CD4-positive, CD25-positive, alpha-beta regulatory T cell (primary cell): Measurements from ENCODE around the gene TRAPPC3. TPM values are rescaled to one million over a fixed set of nuclear protein-coding genes. Genes with fewer than 3 reads are reported as not detected.

Experiments
- ATAC-seq, 2 donors: fragments of 150-1000 bp; cut with Tn5 transposase; one replicate each; pipeline ENCODE4 v1.10.0; 2021; ENCODE audit warnings: low read depth in 2 of 2, moderate number of reproducible peaks in 2 of 2, moderate library complexity in 1 of 2
- DNase-seq, 3 donors: peaks; one replicate each; pipeline versions ENCODE4 v3.0.0 to v3.0.0-alpha.2; 2012 to 2022; ENCODE audit warnings: mixed read lengths in 1 of 3
- H3K27ac ChIP-seq: one replicate; pipeline ENCODE4 v1.7.0; 2013; ENCODE audit warnings: mild to moderate bottlenecking, low read length; ENCODE audit not compliant: insufficient read depth, poor library complexity, severe bottlenecking
- H3K27me3 ChIP-seq: one replicate; pipeline ENCODE4 v1.7.0; 2013; ENCODE audit warnings: low read length; ENCODE audit not compliant: control insufficient read depth, insufficient read depth
- H3K36me3 ChIP-seq: one replicate; pipeline ENCODE4 v1.7.0; 2013; ENCODE audit warnings: mild to moderate bottlenecking, low read length, moderate library complexity; ENCODE audit not compliant: control insufficient read depth, insufficient read depth
- H3K4me1 ChIP-seq: 2 replicates; pipeline ENCODE4 v1.7.0; 2013; ENCODE audit warnings: mild to moderate bottlenecking, low read length; ENCODE audit not compliant: insufficient read depth, control insufficient read depth, poor library complexity, severe bottlenecking
- H3K4me3 ChIP-seq: one replicate; pipeline ENCODE4 v1.7.0; 2013; ENCODE audit warnings: low read depth, mild to moderate bottlenecking, low read length, moderate library complexity
- H3K9me3 ChIP-seq, 2 experiments: 1 replicate in 1 of 2; 2 replicates in 1 of 2; pipeline ENCODE4 v1.7.0; 2013; ENCODE audit warnings: low read length in 2 of 2, mild to moderate bottlenecking in 1 of 2, moderate library complexity in 1 of 2; ENCODE audit not compliant: control insufficient read depth in 2 of 2
- H3K27ac Mint-ChIP-seq, 3 donors: one replicate each; pipeline ENCODE4 v1.8.0; 2020 to 2022; ENCODE audit warnings: mild to moderate bottlenecking in 3 of 3, mixed read lengths in 3 of 3, moderate library complexity in 2 of 3
- H3K27me3 Mint-ChIP-seq: one replicate; pipeline ENCODE4 v1.8.0; 2022; ENCODE audit warnings: mild to moderate bottlenecking, mixed read lengths
- H3K36me3 Mint-ChIP-seq: one replicate; pipeline ENCODE4 v1.8.0; 2020; ENCODE audit warnings: mixed read lengths
- H3K4me1 Mint-ChIP-seq, 4 donors: one replicate each; pipeline ENCODE4 v1.8.0; 2020 to 2022; ENCODE audit warnings: mixed read lengths in 4 of 4, mild to moderate bottlenecking in 1 of 4
- H3K4me3 Mint-ChIP-seq, 4 donors: one replicate each; pipeline ENCODE4 v1.8.0; 2020 to 2022; ENCODE audit warnings: mild to moderate bottlenecking in 4 of 4, mixed read lengths in 4 of 4, moderate library complexity in 3 of 4
- H3K9me3 Mint-ChIP-seq, 7 donors: one replicate each; pipeline ENCODE4 v1.8.0; 2020 to 2022; ENCODE audit warnings: mixed read lengths in 7 of 7, mild to moderate bottlenecking in 3 of 7, moderate library complexity in 2 of 7
- polyA plus RNA-seq, 4 donors: library from polyadenylated mRNA; unstranded; fragments of 300-500 nt; fragmentation: Illumina TruSeq; gene quantifications; one replicate each; pipeline ENCODE4 v1.2.3, GENCODE V29; 2021
- total RNA-seq: library from RNA; stranded (reverse); gene quantifications from one replicate; pipeline ENCODE4 v1.2.3, GENCODE V29; 2022

Gene TRAPPC3
- total and polyA plus RNA-seq, 5 donors from 2014 or later, result 45.6 to 137 (median 124) TPM

GRCh38 chr1:36172017-36172747, 22.9 kb upstream of the TRAPPC3 start:
- Mint-ChIP-seq H3K27ac (peak overlapping the region in 1 of 3 donors; percentile 58), H3K4me1 (peaks cover 0 to 23% (median 20%) of the 10 kb centered on the region in 4 donors), H3K36me3 (peaks cover 22% of the 10 kb centered on the region), H3K9me3 (no peaks in the 10 kb centered on the region), H3K27me3 (no peaks in the 10 kb centered on the region), H3K4me3 (no peak overlapping the region)
- Histone ChIP-seq H3K4me3 (no peak overlapping the region), H3K36me3 (peaks cover 76% of the 10 kb centered on the region), H3K4me1 (no peaks in the 10 kb centered on the region), H3K27me3 (no peaks in the 10 kb centered on the region), H3K9me3 (no peaks in the 10 kb centered on the region), H3K27ac (no peak overlapping the region)
- DNase-seq, result no peak
- no peak for ATAC-seq

GRCh38 chr1:36170643-36171412, 21.5 kb upstream of the TRAPPC3 start:
- Histone ChIP-seq H3K4me3 (no peak overlapping the region), H3K27me3 (no peaks in the 10 kb centered on the region), H3K36me3 (peaks cover 70% of the 10 kb centered on the region), H3K27ac (no peak overlapping the region), H3K4me1 (peaks cover 5% of the 10 kb centered on the region), H3K9me3 (no peaks in the 10 kb centered on the region)
- Mint-ChIP-seq H3K9me3 (no peaks in the 10 kb centered on the region), H3K36me3 (peaks cover 29% of the 10 kb centered on the region), H3K4me1 (peaks cover 5 to 35% (median 31%) of the 10 kb centered on the region in 4 donors), H3K27ac (peak overlapping the region in 1 of 3 donors; percentile 35), H3K4me3 (no peak overlapping the region), H3K27me3 (no peaks in the 10 kb centered on the region)
- ATAC-seq, result no peak
- no peak for DNase-seq

GRCh38 chr1:36168514-36168913, 19.2 kb upstream of the TRAPPC3 start:
- Mint-ChIP-seq H3K4me1 (peaks cover 15 to 46% (median 36%) of the 10 kb centered on the region in 4 donors), H3K4me3 (peak overlapping the region in 2 of 4 donors; percentile 3 to 54), H3K9me3 (no peaks in the 10 kb centered on the region), H3K27ac (peak overlapping the region; percentile 74 to 89 (median 88)), H3K27me3 (no peaks in the 10 kb centered on the region), H3K36me3 (peaks cover 29% of the 10 kb centered on the region)
- Histone ChIP-seq H3K9me3 (no peaks in the 10 kb centered on the region), H3K27me3 (no peaks in the 10 kb centered on the region), H3K36me3 (peaks cover 48% of the 10 kb centered on the region), H3K27ac (no peak overlapping the region), H3K4me1 (peaks cover 16% of the 10 kb centered on the region), H3K4me3 (no peak overlapping the region)
- DNase-seq, result no peak
- ATAC-seq, result no peak

GRCh38 chr1:36166938-36167905, 17.9 kb upstream of the TRAPPC3 start:
- no peak overlapping the region for H3K27ac ChIP-seq
- H3K4me3 Mint-ChIP-seq, result peak overlapping the region in 2 of 4 donors; percentile 5 to 85
- DNase-seq (no peak), ATAC-seq (no peak)
- no peaks in the 10 kb centered on the region for H3K9me3 Mint-ChIP-seq
- H3K4me3 ChIP-seq, result no peak overlapping the region
- H3K27me3 Mint-ChIP-seq, result no peaks in the 10 kb centered on the region
- H3K36me3 Mint-ChIP-seq, result peaks cover 24% of the 10 kb centered on the region
- H3K4me1 Mint-ChIP-seq, result peaks cover 21 to 59% (median 47%) of the 10 kb centered on the region in 4 donors
- H3K27me3 ChIP-seq, result no peaks in the 10 kb centered on the region
- H3K27ac Mint-ChIP-seq, result peak overlapping the region in 2 of 3 donors; percentile 81 to 82
- peaks cover 29% of the 10 kb centered on the region for H3K4me1 ChIP-seq
- H3K36me3 ChIP-seq, result peaks cover 35% of the 10 kb centered on the region
- H3K9me3 ChIP-seq, result no peaks in the 10 kb centered on the region

- Mint-ChIP-seq H3K36me3 (peaks cover 21% of the 10 kb centered on the region), H3K9me3 (no peaks in the 10 kb centered on the region), H3K27ac (peak overlapping the region in 2 of 3 donors; percentile 55 to 81), H3K4me1 (peaks cover 27 to 70% (median 57%) of the 10 kb centered on the region in 4 donors), H3K27me3 (no peaks in the 10 kb centered on the region), H3K4me3 (peak overlapping the region in 1 of 4 donors; percentile 79)
- Histone ChIP-seq H3K27ac (peak overlapping the region; percentile 29), H3K4me3 (no peak overlapping the region), H3K4me1 (peaks cover 39% of the 10 kb centered on the region), H3K9me3 (no peaks in the 10 kb centered on the region), H3K36me3 (peaks cover 26% of the 10 kb centered on the region), H3K27me3 (no peaks in the 10 kb centered on the region)
- no peak for ATAC-seq
- no peak for DNase-seq
These were observed 16.9 kb upstream of the TRAPPC3 start for GRCh38 chr1:36166136-36166535.

- H3K36me3 Mint-ChIP-seq, result peaks cover 21% of the 10 kb centered on the region
These were observed 15.9 kb upstream of the TRAPPC3 start for GRCh38 chr1:36165145-36165544.

GRCh38 chr1:36164361-36164760, 15.1 kb upstream of the TRAPPC3 start:
- DNase-seq, result no peak
- peaks cover 28 to 83% (median 66%) of the 10 kb centered on the region in 4 donors for H3K4me1 Mint-ChIP-seq
- H3K27ac Mint-ChIP-seq, result peak overlapping the region; percentile 72 to 90 (median 74)
- no peaks in the 10 kb centered on the region for H3K27me3 Mint-ChIP-seq
- peaks cover 57% of the 10 kb centered on the region for H3K4me1 ChIP-seq
- no peaks in the 10 kb centered on the region for H3K9me3 ChIP-seq
- H3K4me3 Mint-ChIP-seq, result peak overlapping the region; percentile 30 to 63 (median 36)
- peaks cover 11% of the 10 kb centered on the region for H3K36me3 ChIP-seq
- H3K4me3 ChIP-seq, result no peak overlapping the region
- H3K36me3 Mint-ChIP-seq, result peaks cover 21% of the 10 kb centered on the region
- ATAC-seq, result no peak
- no peak overlapping the region for H3K27ac ChIP-seq
- no peaks in the 10 kb centered on the region for H3K27me3 ChIP-seq
- no peaks in the 10 kb centered on the region for H3K9me3 Mint-ChIP-seq

More at GRCh38 chr1:36165145-36165544, 15.9 kb upstream of the TRAPPC3 start:
- ATAC-seq (no peak), DNase-seq (no peak)
- Histone ChIP-seq H3K4me3 (no peak overlapping the region), H3K9me3 (no peaks in the 10 kb centered on the region), H3K27me3 (no peaks in the 10 kb centered on the region), H3K4me1 (peaks cover 49% of the 10 kb centered on the region), H3K36me3 (peaks cover 18% of the 10 kb centered on the region), H3K27ac (peak overlapping the region; percentile 17)
- Mint-ChIP-seq H3K27me3 (no peaks in the 10 kb centered on the region), H3K9me3 (no peaks in the 10 kb centered on the region), H3K4me3 (no peak overlapping the region), H3K27ac (peak overlapping the region; percentile 26 to 74 (median 72)), H3K4me1 (peaks cover 28 to 78% (median 60%) of the 10 kb centered on the region in 4 donors)
